GM12878 (cell line): ENCODE results near the gene SSNA1.

Experiments
- CEBPB ChIP-seq, 2 experiments: fragments of 150-350 bp in 1 of 2; IDR thresholded peaks; 2 replicates each; pipeline ENCODE4 v1.6.1; 2012 to 2014; ENCODE audit warnings: low read depth in 2 of 2, low read length in 2 of 2, borderline replicate concordance in 1 of 2, inconsistent platforms in 1 of 2
- EZH2 ChIP-seq: IDR thresholded peaks from 2 replicates; pipeline ENCODE4 v1.6.1; 2012; ENCODE audit warnings: low read depth, mild to moderate bottlenecking, control low read depth, inconsistent platforms, low read length, borderline replicate concordance; ENCODE audit not compliant: control insufficient read depth
- SP1 ChIP-seq: IDR thresholded peaks from one replicate; pipeline ENCODE4 v1.6.1; 2011; ENCODE audit warnings: low read depth, low read length
- SUZ12 ChIP-seq: fragments of 200-600 bp; sonication (generic); IDR thresholded peaks from one replicate; pipeline ENCODE4 v1.6.1; 2018; ENCODE audit warnings: antibody characterized with exemption, mild to moderate bottlenecking; ENCODE audit not compliant: unreplicated experiment
- TCF12 ChIP-seq: IDR thresholded peaks from 2 replicates; pipeline ENCODE4 v1.6.1; 2011; ENCODE audit warnings: low read depth, mild to moderate bottlenecking, low read length

GRCh38 chr9:137146527-137146918, 42.0 kb upstream of the SSNA1 start:
- TF ChIP-seq EZH2: no peak
- no peak for TF ChIP-seq SP1
- TF ChIP-seq SUZ12: no peak
- TF ChIP-seq CEBPB (IDR thresholded peaks at IDR 0.05; ENCODE audit: borderline replicate concordance in 1 of 2, low read depth in 2 of 2, low read length in 2 of 2): no peak
- TF ChIP-seq TCF12: no peak
